Thoracic aorta (tissue), 2 donors: ENCODE measurements around the gene GAN. TPM values are rescaled to one million over a fixed set of nuclear protein-coding genes. Genes with fewer than 3 reads are reported as not detected.
"Not testable (repeated sequence)": the region's sequence is repeated elsewhere in the genome, so short reads cannot be mapped to it uniquely, and the experiment has no call there.

Experiments used
- ATAC-seq: fragments of 150-250 bp; one replicate; pipeline ENCODE4 v1.8.0; 2017; ENCODE audit warnings: low read depth; ENCODE audit not compliant: insufficient number of reproducible peaks, low FRiP score
- DNase-seq: peaks from one replicate; pipeline ENCODE4 v3.0.0-alpha.2; 2020; ENCODE audit warnings: low spot score
- H3K27ac ChIP-seq, 2 donors: fragments of 200-600 bp; sonication (generic); 1 replicate in 1 of 2; 2 replicates in 1 of 2; pipeline ENCODE4 v1.5.1; 2016; ENCODE audit warnings: mild to moderate bottlenecking in 2 of 2, moderate library complexity in 2 of 2
- H3K27me3 ChIP-seq: fragments of 200-600 bp; sonication (generic); replicated peaks from 2 replicates; pipeline ENCODE4 v1.6.0; 2016; ENCODE audit warnings: mild to moderate bottlenecking; ENCODE audit not compliant: insufficient read depth
- H3K36me3 ChIP-seq: fragments of 200-600 bp; sonication (generic); one replicate; pipeline ENCODE4 v1.5.1; 2016
- H3K4me1 ChIP-seq, 2 donors: fragments of 200-600 bp; sonication (generic); 1 replicate in 1 of 2; 2 replicates in 1 of 2; pipeline versions ENCODE4 v1.5.1 to v1.6.0; 2016; ENCODE audit warnings: low read depth in 2 of 2, mild to moderate bottlenecking in 1 of 2; ENCODE audit not compliant: control insufficient read depth in 1 of 2
- H3K4me3 ChIP-seq: fragments of 200-600 bp; sonication (generic); 2 replicates; pipeline ENCODE4 v1.5.1; 2016; ENCODE audit warnings: mild to moderate bottlenecking
- H3K9me3 ChIP-seq: fragments of 200-600 bp; sonication (generic); 2 replicates; pipeline ENCODE4 v1.5.1; 2016
- total RNA-seq, 2 donors: library from RNA; depleted of rRNA; stranded (reverse); fragments of >200 nt; gene quantifications; one replicate each; pipeline versions ENCODE4 v1.1.0 to v1.2.3, GENCODE V29; 2016
- TF ChIP-seq, protein P1 (sequence below): fragments of 200-600 bp; sonication (generic); IDR thresholded peaks from one replicate; pipeline ENCODE4 v1.5.1; 2019; ENCODE audit warnings: antibody characterized with exemption

The GAN gene
- total RNA-seq, 2 donors from 2014 or later: 7.4 to 10.1 TPM

DNA sequence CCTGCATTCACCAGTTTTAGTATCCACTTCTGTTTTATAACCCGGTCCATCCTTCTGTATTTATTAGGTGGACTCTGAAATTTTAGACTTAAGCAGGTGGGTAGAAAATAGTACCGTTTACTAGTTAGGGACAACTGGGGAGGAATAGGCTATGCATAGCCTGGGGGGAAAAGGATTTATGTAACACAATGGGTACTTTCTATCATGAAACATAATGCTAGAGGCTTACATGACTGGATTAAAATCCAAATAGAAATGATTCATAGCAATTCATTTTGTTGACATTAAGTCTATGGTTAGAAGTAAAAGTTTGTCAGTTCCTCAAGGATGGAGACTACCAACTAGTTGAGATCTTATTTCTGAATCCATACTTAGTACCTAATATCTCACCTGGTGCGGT lies 18.6 kb downstream of the GAN start:
- ATAC-seq (no peak), DNase-seq (no peak)
- H3K4me1 ChIP-seq: no peaks in the 10 kb centered on the region
- TF ChIP-seq, protein P1, sequence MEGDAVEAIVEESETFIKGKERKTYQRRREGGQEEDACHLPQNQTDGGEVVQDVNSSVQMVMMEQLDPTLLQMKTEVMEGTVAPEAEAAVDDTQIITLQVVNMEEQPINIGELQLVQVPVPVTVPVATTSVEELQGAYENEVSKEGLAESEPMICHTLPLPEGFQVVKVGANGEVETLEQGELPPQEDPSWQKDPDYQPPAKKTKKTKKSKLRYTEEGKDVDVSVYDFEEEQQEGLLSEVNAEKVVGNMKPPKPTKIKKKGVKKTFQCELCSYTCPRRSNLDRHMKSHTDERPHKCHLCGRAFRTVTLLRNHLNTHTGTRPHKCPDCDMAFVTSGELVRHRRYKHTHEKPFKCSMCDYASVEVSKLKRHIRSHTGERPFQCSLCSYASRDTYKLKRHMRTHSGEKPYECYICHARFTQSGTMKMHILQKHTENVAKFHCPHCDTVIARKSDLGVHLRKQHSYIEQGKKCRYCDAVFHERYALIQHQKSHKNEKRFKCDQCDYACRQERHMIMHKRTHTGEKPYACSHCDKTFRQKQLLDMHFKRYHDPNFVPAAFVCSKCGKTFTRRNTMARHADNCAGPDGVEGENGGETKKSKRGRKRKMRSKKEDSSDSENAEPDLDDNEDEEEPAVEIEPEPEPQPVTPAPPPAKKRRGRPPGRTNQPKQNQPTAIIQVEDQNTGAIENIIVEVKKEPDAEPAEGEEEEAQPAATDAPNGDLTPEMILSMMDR: no peak
- H3K27ac ChIP-seq: no peak overlapping the region
- H3K9me3 ChIP-seq: no peaks in the 10 kb centered on the region
- no peaks in the 10 kb centered on the region for H3K27me3 ChIP-seq
- H3K36me3 ChIP-seq: no peaks in the 10 kb centered on the region
- H3K4me3 ChIP-seq: no peak overlapping the region

DNA sequence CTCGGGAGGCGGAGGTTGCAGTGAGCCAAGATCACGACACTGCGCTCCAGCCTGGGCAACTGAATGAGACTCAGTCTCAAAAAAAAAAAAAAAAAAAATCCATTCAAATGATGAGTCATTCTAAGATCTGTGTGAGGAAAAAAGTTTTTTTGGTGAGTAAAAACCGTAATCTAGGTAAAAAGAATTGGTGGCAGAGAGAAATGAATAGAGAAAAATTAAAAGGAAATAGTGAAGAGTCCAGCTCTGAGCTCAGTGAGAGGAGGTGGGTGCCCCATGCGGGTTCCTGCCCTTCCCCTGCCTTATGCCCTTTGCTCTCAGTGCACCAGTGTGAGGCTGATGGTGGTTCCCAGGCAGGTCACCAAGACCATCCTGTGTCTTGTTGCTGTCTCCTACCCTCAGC lies 20.9 kb downstream of the GAN start:
- no peaks in the 10 kb centered on the region for H3K9me3 ChIP-seq
- H3K4me1 ChIP-seq: no peaks in the 10 kb centered on the region
- ATAC-seq (no peak), DNase-seq (no peak)
- H3K27ac ChIP-seq: no peak overlapping the region
- H3K36me3 ChIP-seq: no peaks in the 10 kb centered on the region
- H3K4me3 ChIP-seq: no peak overlapping the region
- no peaks in the 10 kb centered on the region for H3K27me3 ChIP-seq
- TF ChIP-seq, protein P1: no peak

DNA sequence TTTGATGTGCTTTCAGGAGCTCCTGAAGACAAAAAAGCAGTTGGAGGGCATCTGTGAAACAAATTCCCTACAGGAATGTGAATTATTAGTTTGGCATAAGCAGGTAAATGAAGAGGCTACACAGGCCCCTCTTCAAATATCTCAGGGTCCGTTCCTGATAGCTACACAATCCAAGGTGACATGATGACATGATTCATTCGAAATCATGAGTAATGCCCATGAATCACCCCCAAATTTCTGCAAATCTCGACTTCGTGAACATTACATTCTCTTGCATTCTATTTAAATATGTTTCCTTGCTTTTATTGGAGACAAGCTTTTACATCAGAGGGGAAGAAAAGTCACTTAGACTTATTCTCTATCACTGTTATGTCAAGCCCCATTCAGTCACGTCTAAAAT lies 22.3 kb downstream of the GAN start:
- TF ChIP-seq, protein P1: no peak

DNA sequence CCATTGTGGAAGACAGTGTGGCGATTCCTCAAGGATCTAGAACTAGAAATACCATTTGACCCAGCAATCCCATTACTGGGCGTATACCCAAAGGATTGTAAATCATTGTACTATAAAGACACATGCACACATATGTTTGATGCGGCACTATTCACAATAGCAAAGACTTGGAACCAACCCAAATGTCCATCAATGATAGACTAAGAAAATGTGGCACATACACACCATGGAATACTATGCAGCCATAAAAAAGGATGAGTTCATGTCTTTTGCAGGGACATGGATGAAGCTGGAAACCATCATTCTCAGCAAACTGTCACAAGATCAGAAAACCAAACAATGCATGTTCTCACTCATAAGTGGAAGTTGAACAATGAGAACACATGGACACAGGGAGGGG lies 30.4 kb downstream of the GAN start:
- not testable (repeated sequence) for H3K27ac ChIP-seq, H3K36me3 ChIP-seq, DNase-seq, H3K4me3 ChIP-seq, H3K27me3 ChIP-seq, ATAC-seq, H3K4me1 ChIP-seq
- H3K9me3 ChIP-seq: peaks cover 32% of the 10 kb centered on the region

More for the DNA sequence above, 22.3 kb downstream of the GAN start:
- ATAC-seq (no peak), DNase-seq (no peak)
- H3K4me1 ChIP-seq: no peaks in the 10 kb centered on the region
- H3K27ac ChIP-seq: no peak overlapping the region
- H3K36me3 ChIP-seq: no peaks in the 10 kb centered on the region
- H3K27me3 ChIP-seq: no peaks in the 10 kb centered on the region
- H3K4me3 ChIP-seq: no peak overlapping the region
- no peaks in the 10 kb centered on the region for H3K9me3 ChIP-seq

DNA sequence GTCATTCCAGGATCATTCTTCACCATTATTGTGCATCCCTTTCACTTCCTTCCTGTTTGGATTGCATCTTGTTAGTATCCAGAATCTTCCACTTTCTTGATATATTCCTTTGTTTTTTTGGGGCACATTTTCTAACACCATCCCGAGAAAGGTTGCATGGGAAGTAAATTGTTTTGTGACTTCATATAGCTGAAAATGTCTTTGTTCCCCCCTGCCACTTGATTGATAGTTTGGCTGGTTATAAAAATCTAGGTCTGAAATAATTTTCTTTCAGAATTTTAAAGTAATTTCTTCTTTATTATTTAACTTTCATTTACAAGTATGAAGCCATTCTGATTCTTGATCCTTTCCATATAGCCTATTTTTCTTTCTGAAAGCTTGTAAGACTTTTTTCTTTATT lies 32.7 kb downstream of the GAN start:
- DNase-seq: no peak
- Histone ChIP-seq H3K9me3 (peaks cover 32% of the 10 kb centered on the region), H3K27me3 (no peaks in the 10 kb centered on the region), H3K4me3 (no peak overlapping the region), H3K4me1 (no peaks in the 10 kb centered on the region), H3K27ac (no peak overlapping the region), H3K36me3 (no peaks in the 10 kb centered on the region)
- no peak for ATAC-seq
- TF ChIP-seq, protein P1: no peak

DNA sequence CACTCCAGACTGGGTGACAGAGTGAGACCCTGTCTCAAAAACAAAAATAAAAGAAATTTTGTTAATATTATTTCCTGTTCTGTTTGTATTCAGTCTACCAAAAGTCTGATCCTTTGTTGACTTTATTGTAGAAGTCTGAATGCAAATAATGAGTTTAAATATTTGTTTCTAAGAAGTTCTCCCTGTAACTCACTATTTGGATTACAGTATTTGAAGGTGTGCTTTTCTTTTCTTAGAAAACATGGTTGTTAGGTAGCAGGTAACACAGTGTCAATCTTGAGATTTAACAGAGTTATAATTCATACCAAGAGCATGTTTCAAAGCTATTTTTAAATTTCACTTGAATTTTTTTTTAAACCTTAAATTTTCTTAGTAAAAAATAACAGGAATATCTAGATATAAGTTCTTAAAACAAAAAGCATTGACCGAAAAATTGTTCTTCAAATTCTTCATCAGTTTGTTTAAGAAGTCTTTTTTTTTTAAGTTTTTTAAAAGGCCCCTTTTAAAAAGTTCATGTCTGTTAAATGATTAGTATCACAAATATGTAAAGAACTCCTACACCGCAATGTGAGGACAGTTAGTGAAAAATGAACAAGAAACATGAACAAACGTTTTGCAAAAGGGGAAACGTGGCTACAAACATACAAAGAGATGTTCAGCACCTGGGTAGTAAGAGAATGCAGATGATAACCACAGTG lies 35.0 kb downstream of the GAN start:
- Histone ChIP-seq H3K4me1 (no peaks in the 10 kb centered on the region), H3K27me3 (no peaks in the 10 kb centered on the region), H3K36me3 (no peaks in the 10 kb centered on the region), H3K4me3 (no peak overlapping the region), H3K27ac (no peak overlapping the region), H3K9me3 (peaks cover 25% of the 10 kb centered on the region)
- DNase-seq (no peak), ATAC-seq (no peak)
- TF ChIP-seq, protein P1: no peak
